Measurements from ENCODE around the gene TRIM29. TPM values are rescaled to one million over a fixed set of nuclear protein-coding genes. Genes with fewer than 3 reads are reported as not detected.

The TRIM29 gene
- total RNA-seq, 1 donor from 2014 or later = not detected

- no peaks in the 10 kb centered on the region for H3K27me3 Mint-ChIP-seq (ENCODE audit: low read depth)
- no peaks in the 10 kb centered on the region for H3K4me1 Mint-ChIP-seq (ENCODE audit: low read depth)
- DNase-seq (ENCODE audit: low spot score) = no peak
- H3K9me3 Mint-ChIP-seq = peaks cover 25% of the 10 kb centered on the region
- intact Hi-C loops (cut with micrococcal nuclease) = no loop called here
- H3K27ac Mint-ChIP-seq = no peak overlapping the region
- H3K36me3 Mint-ChIP-seq (ENCODE audit: low read depth) = peaks cover 13% of the 10 kb centered on the region
- no peak overlapping the region for H3K4me3 Mint-ChIP-seq (ENCODE audit: low read depth)
Measured at GRCh38 chr11:120086651-120087050, 51.3 kb downstream of the TRIM29 start.

- Mint-ChIP-seq H3K27ac (no peak overlapping the region), H3K4me3 (ENCODE audit: low read depth) (no peak overlapping the region), H3K27me3 (ENCODE audit: low read depth) (no peaks in the 10 kb centered on the region), H3K4me1 (ENCODE audit: low read depth) (no peaks in the 10 kb centered on the region), H3K36me3 (ENCODE audit: low read depth) (peaks cover 16% of the 10 kb centered on the region), H3K9me3 (peaks cover 27% of the 10 kb centered on the region)
- no peak for DNase-seq (ENCODE audit: low spot score)
- intact Hi-C loops (cut with micrococcal nuclease) = no loop called here
Measured at GRCh38 chr11:120079750-120080610, 57.9 kb downstream of the TRIM29 start.

- Mint-ChIP-seq H3K36me3 (ENCODE audit: low read depth) (peaks cover 12% of the 10 kb centered on the region), H3K27me3 (ENCODE audit: low read depth) (no peaks in the 10 kb centered on the region), H3K4me1 (ENCODE audit: low read depth) (no peaks in the 10 kb centered on the region), H3K9me3 (peaks cover 23% of the 10 kb centered on the region), H3K4me3 (ENCODE audit: low read depth) (no peak overlapping the region), H3K27ac (no peak overlapping the region)
- intact Hi-C loops (cut with micrococcal nuclease) = no loop called here
- DNase-seq (ENCODE audit: low spot score) = no peak
Measured at GRCh38 chr11:120078397-120078796, 59.5 kb downstream of the TRIM29 start.

GRCh38 chr11:120074076-120074475 is 63.8 kb downstream of the TRIM29 start:
- Mint-ChIP-seq H3K4me3 (ENCODE audit: low read depth) (no peak overlapping the region), H3K27me3 (ENCODE audit: low read depth) (peaks cover 2% of the 10 kb centered on the region), H3K4me1 (ENCODE audit: low read depth) (no peaks in the 10 kb centered on the region), H3K36me3 (ENCODE audit: low read depth) (no peaks in the 10 kb centered on the region), H3K9me3 (no peaks in the 10 kb centered on the region), H3K27ac (no peak overlapping the region)
- intact Hi-C loops (cut with micrococcal nuclease) = no loop called here
- no peak for DNase-seq (ENCODE audit: low spot score)

- H3K36me3 Mint-ChIP-seq (ENCODE audit: low read depth) = no peaks in the 10 kb centered on the region
- H3K27me3 Mint-ChIP-seq (ENCODE audit: low read depth) = peaks cover 6% of the 10 kb centered on the region
- DNase-seq (ENCODE audit: low spot score) = no peak
- H3K4me3 Mint-ChIP-seq (ENCODE audit: low read depth) = no peak overlapping the region
- H3K9me3 Mint-ChIP-seq = no peaks in the 10 kb centered on the region
- peaks cover 2% of the 10 kb centered on the region for H3K4me1 Mint-ChIP-seq (ENCODE audit: low read depth)
- intact Hi-C loops (cut with micrococcal nuclease) = no loop called here
- no peak overlapping the region for H3K27ac Mint-ChIP-seq
Measured at GRCh38 chr11:120073196-120073595, 64.7 kb downstream of the TRIM29 start.

GRCh38 chr11:120068114-120068573 is 69.8 kb downstream of the TRIM29 start:
- Mint-ChIP-seq H3K4me1 (ENCODE audit: low read depth) (peaks cover 3% of the 10 kb centered on the region), H3K27ac (no peak overlapping the region), H3K4me3 (ENCODE audit: low read depth) (no peak overlapping the region), H3K27me3 (ENCODE audit: low read depth) (peaks cover 11% of the 10 kb centered on the region), H3K36me3 (ENCODE audit: low read depth) (no peaks in the 10 kb centered on the region), H3K9me3 (no peaks in the 10 kb centered on the region)
- DNase-seq (ENCODE audit: low spot score) = no peak
- intact Hi-C loops (cut with micrococcal nuclease) = no loop called here

- H3K27ac Mint-ChIP-seq = no peak overlapping the region
- no peaks in the 10 kb centered on the region for H3K36me3 Mint-ChIP-seq (ENCODE audit: low read depth)
- intact Hi-C loops (cut with micrococcal nuclease) = no loop called here
- H3K4me3 Mint-ChIP-seq (ENCODE audit: low read depth) = no peak overlapping the region
- H3K9me3 Mint-ChIP-seq = no peaks in the 10 kb centered on the region
- no peak for DNase-seq (ENCODE audit: low spot score)
- H3K27me3 Mint-ChIP-seq (ENCODE audit: low read depth) = peaks cover 11% of the 10 kb centered on the region
- H3K4me1 Mint-ChIP-seq (ENCODE audit: low read depth) = peaks cover 3% of the 10 kb centered on the region
Measured at GRCh38 chr11:120067438-120068113, 70.3 kb downstream of the TRIM29 start.

GRCh38 chr11:120066738-120067437 is 71.0 kb downstream of the TRIM29 start:
- Mint-ChIP-seq H3K27me3 (ENCODE audit: low read depth) (peaks cover 11% of the 10 kb centered on the region), H3K4me3 (ENCODE audit: low read depth) (no peak overlapping the region), H3K4me1 (ENCODE audit: low read depth) (peaks cover 3% of the 10 kb centered on the region), H3K27ac (no peak overlapping the region), H3K9me3 (no peaks in the 10 kb centered on the region), H3K36me3 (ENCODE audit: low read depth) (no peaks in the 10 kb centered on the region)
- no peak for DNase-seq (ENCODE audit: low spot score)
- intact Hi-C loops (cut with micrococcal nuclease) = no loop called here

GRCh38 chr11:120065876-120066275 is 72.0 kb downstream of the TRIM29 start:
- H3K27ac Mint-ChIP-seq = no peak overlapping the region
- H3K4me3 Mint-ChIP-seq (ENCODE audit: low read depth) = no peak overlapping the region
- H3K9me3 Mint-ChIP-seq = no peaks in the 10 kb centered on the region
- H3K4me1 Mint-ChIP-seq (ENCODE audit: low read depth) = peaks cover 3% of the 10 kb centered on the region
- H3K36me3 Mint-ChIP-seq (ENCODE audit: low read depth) = no peaks in the 10 kb centered on the region
- peaks cover 11% of the 10 kb centered on the region for H3K27me3 Mint-ChIP-seq (ENCODE audit: low read depth)
- intact Hi-C loops (cut with micrococcal nuclease) = no loop called here
- DNase-seq (ENCODE audit: low spot score) = no peak

GRCh38 chr11:120065176-120065575 is 72.7 kb downstream of the TRIM29 start:
- Mint-ChIP-seq H3K27ac (no peak overlapping the region), H3K36me3 (ENCODE audit: low read depth) (no peaks in the 10 kb centered on the region), H3K9me3 (no peaks in the 10 kb centered on the region), H3K4me3 (ENCODE audit: low read depth) (no peak overlapping the region), H3K27me3 (ENCODE audit: low read depth) (peaks cover 11% of the 10 kb centered on the region), H3K4me1 (ENCODE audit: low read depth) (peaks cover 3% of the 10 kb centered on the region)
- intact Hi-C loops (cut with micrococcal nuclease) = no loop called here
- no peak for DNase-seq (ENCODE audit: low spot score)

- Mint-ChIP-seq H3K9me3 (no peaks in the 10 kb centered on the region), H3K4me1 (ENCODE audit: low read depth) (peaks cover 3% of the 10 kb centered on the region), H3K27me3 (ENCODE audit: low read depth) (peaks cover 11% of the 10 kb centered on the region), H3K4me3 (ENCODE audit: low read depth) (no peak overlapping the region), H3K36me3 (ENCODE audit: low read depth) (no peaks in the 10 kb centered on the region), H3K27ac (no peak overlapping the region)
- no peak for DNase-seq (ENCODE audit: low spot score)
- intact Hi-C loops (cut with micrococcal nuclease) = no loop called here
Measured at GRCh38 chr11:120064341-120064740, 73.6 kb downstream of the TRIM29 start.

- no peak overlapping the region for H3K27ac Mint-ChIP-seq
- DNase-seq (ENCODE audit: low spot score) = no peak
- H3K9me3 Mint-ChIP-seq = no peaks in the 10 kb centered on the region
- H3K36me3 Mint-ChIP-seq (ENCODE audit: low read depth) = no peaks in the 10 kb centered on the region
- intact Hi-C loops (cut with micrococcal nuclease) = no loop called here
- H3K4me1 Mint-ChIP-seq (ENCODE audit: low read depth) = peaks cover 3% of the 10 kb centered on the region
- H3K27me3 Mint-ChIP-seq (ENCODE audit: low read depth) = peaks cover 10% of the 10 kb centered on the region
- no peak overlapping the region for H3K4me3 Mint-ChIP-seq (ENCODE audit: low read depth)
Measured at GRCh38 chr11:120063686-120064340, 74.1 kb downstream of the TRIM29 start.
